ENCODE results near the gene CTDSP1.

CTDSP1 gene

DNA sequence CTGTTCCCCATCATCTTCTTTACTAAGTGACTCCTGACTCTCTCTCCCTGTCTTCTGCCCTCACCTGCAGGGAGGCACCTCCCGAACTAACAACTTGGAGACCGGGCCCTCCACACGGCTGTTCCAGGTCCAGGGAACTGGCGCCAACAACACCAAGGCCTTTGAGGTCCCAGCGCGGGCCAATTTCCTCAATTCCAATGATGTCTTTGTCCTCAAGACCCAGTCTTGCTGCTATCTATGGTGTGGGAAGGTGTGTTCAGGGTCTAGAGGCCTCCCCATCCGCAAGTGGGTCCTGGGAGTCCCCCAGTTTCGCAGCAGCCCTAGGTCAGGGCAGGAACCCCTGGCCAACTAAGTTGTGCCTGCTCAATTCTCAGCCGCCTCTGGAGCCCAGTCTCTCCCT is 34.8 kb downstream of the CTDSP1 start:
- Histone ChIP-seq H3K4me2 (ENCODE audit: low read length) (no peak overlapping the region), H3K4me1 (ENCODE audit: control insufficient read depth, insufficient read depth, low read length) (no peaks in the 10 kb centered on the region), H3K27me3 (ENCODE audit: control insufficient read depth, insufficient read depth, low read length) (peaks cover 25% of the 10 kb centered on the region), H3K36me3 (ENCODE audit: insufficient read depth, low read length) (no peaks in the 10 kb centered on the region), H3K9me3 (replicated peaks; ENCODE audit: low read length) (no peaks in the 10 kb centered on the region), H3K9ac (ENCODE audit: low read depth, low read length) (no peak overlapping the region), H3K4me3 (ENCODE audit: low read length) (no peak overlapping the region)

GRCh38 chr2:218435003-218435982 is 35.6 kb downstream of the CTDSP1 start:
- no peak overlapping the region for H3K4me2 ChIP-seq (ENCODE audit: low read length)
- H3K9ac ChIP-seq (ENCODE audit: low read depth, low read length): no peak overlapping the region
- H3K4me1 ChIP-seq (ENCODE audit: control insufficient read depth, insufficient read depth, low read length): no peaks in the 10 kb centered on the region
- H3K27me3 ChIP-seq (ENCODE audit: control insufficient read depth, insufficient read depth, low read length): peaks cover 21% of the 10 kb centered on the region
- no peaks in the 10 kb centered on the region for H3K9me3 ChIP-seq (replicated peaks; ENCODE audit: low read length)
- no peaks in the 10 kb centered on the region for H3K36me3 ChIP-seq (ENCODE audit: insufficient read depth, low read length)
- no peak overlapping the region for H3K4me3 ChIP-seq (ENCODE audit: low read length)

- Histone ChIP-seq H3K36me3 (ENCODE audit: insufficient read depth, low read length) (no peaks in the 10 kb centered on the region), H3K9me3 (replicated peaks; ENCODE audit: low read length) (no peaks in the 10 kb centered on the region), H3K27me3 (ENCODE audit: control insufficient read depth, insufficient read depth, low read length) (peaks cover 12% of the 10 kb centered on the region), H3K9ac (ENCODE audit: low read depth, low read length) (no peak overlapping the region), H3K4me3 (ENCODE audit: low read length) (no peak overlapping the region), H3K4me2 (ENCODE audit: low read length) (no peak overlapping the region), H3K4me1 (ENCODE audit: control insufficient read depth, insufficient read depth, low read length) (no peaks in the 10 kb centered on the region)
These were observed 37.3 kb downstream of the CTDSP1 start for GRCh38 chr2:218436992-218437391.

DNA sequence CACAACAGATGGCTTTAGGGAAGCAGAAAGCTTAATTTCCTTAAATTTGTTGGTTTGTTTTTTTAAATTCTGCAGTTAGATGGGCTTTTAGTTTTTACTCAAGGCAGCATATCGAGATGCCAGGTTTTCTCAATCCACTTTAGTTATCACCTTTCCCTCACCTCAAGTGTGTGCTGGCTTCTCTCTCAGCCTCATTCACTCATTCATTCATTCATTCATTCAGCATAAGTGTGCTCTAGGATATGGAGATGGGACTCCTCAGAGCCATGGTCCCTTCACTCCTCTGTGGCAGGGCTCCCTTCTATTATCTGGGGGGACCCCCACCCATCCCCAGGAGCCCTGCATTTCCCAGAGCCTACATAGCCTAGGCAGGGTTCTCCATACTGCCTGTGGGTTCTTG is 38.3 kb downstream of the CTDSP1 start:
- Histone ChIP-seq H3K27me3 (ENCODE audit: control insufficient read depth, insufficient read depth, low read length) (peaks cover 4% of the 10 kb centered on the region), H3K4me1 (ENCODE audit: control insufficient read depth, insufficient read depth, low read length) (no peaks in the 10 kb centered on the region), H3K36me3 (ENCODE audit: insufficient read depth, low read length) (no peaks in the 10 kb centered on the region), H3K4me2 (ENCODE audit: low read length) (no peak overlapping the region), H3K9me3 (replicated peaks; ENCODE audit: low read length) (no peaks in the 10 kb centered on the region), H3K4me3 (ENCODE audit: low read length) (no peak overlapping the region), H3K9ac (ENCODE audit: low read depth, low read length) (no peak overlapping the region)

DNA sequence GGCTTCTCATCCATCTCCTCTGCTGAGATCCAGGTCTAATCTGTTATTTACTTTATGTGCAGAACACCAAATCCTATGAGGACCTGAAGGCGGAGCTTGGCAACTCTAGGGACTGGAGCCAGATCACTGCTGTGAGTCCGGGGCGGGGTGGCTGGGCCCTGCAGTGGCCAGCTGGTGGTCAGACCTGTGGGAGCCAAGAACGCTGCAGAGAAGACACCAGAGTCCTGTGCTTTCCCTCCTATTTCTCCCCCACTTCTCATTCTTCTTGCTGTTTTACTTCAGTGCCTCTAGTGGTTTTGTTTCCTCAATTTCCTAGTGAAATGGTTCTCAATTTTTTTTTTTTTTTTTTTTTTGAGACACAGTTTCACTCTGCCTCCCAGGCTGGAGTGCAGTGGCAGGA is 38.9 kb downstream of the CTDSP1 start:
- Histone ChIP-seq H3K4me1 (ENCODE audit: control insufficient read depth, insufficient read depth, low read length) (no peaks in the 10 kb centered on the region), H3K9ac (ENCODE audit: low read depth, low read length) (no peak overlapping the region), H3K36me3 (ENCODE audit: insufficient read depth, low read length) (no peaks in the 10 kb centered on the region), H3K27me3 (ENCODE audit: control insufficient read depth, insufficient read depth, low read length) (peaks cover 4% of the 10 kb centered on the region), H3K9me3 (replicated peaks; ENCODE audit: low read length) (no peaks in the 10 kb centered on the region), H3K4me2 (ENCODE audit: low read length) (no peak overlapping the region), H3K4me3 (ENCODE audit: low read length) (no peak overlapping the region)

DNA sequence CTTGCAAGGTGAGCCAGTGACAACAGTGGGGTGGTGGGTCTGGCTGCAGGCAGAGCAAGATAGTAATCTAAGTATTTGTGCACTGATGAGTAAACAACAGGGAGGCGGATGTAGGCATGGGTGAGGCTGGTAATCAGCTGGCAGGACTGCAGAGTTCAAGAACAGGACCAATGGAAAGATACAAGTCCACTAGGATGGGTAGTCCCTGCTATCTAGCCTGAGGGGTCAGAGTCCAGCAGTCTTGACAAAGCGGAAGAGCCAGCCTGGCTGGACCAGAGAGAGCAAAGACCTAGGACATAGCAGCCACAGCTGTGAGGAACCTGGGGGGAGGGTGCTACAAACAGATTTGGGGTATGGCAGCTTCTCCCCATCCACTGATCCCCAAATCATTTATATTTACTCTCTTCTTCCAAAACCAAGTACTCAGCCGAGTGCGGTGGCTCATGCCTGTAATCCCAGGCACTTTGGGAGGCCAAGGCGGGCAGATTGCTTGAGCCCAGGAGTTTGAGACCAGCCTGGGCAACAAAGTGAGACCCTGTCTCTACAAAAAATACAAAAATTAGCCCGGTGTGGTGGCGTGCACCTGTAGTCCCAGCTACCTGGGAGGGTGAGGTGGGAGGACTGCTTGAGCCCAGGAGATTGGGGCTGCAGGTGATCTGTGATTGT is 45.2 kb downstream of the CTDSP1 start:
- Histone ChIP-seq H3K36me3 (ENCODE audit: insufficient read depth, low read length) (peaks cover 8% of the 10 kb centered on the region), H3K9ac (ENCODE audit: low read depth, low read length) (no peak overlapping the region), H3K4me2 (ENCODE audit: low read length) (no peak overlapping the region)

DNA sequence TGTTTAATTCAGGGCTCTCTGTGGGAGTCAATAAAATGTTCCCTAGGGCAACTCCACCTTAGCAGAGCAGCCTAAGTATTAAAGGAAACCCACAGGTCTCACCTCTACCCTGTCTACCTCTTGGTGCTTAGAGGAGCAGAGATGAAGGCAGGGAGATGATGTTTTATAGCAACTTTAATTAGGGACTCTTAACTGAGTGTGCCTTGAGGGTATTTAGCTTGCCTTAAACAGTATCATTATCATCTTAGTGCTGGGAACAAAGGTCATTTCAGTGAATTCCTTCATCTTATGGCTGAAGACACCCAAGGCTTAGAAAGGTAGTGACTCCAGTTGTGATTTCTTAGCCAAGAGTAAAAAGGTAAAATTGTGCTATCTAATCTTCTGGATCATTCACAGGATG is 45.9 kb downstream of the CTDSP1 start:
- H3K4me3 ChIP-seq (ENCODE audit: low read length): no peak overlapping the region
- H3K4me2 ChIP-seq (ENCODE audit: low read length): no peak overlapping the region
- H3K36me3 ChIP-seq (ENCODE audit: insufficient read depth, low read length): peaks cover 9% of the 10 kb centered on the region
- no peaks in the 10 kb centered on the region for H3K27me3 ChIP-seq (ENCODE audit: control insufficient read depth, insufficient read depth, low read length)
- H3K4me1 ChIP-seq (ENCODE audit: control insufficient read depth, insufficient read depth, low read length): peaks cover 6% of the 10 kb centered on the region
- H3K9ac ChIP-seq (ENCODE audit: low read depth, low read length): no peak overlapping the region
- no peaks in the 10 kb centered on the region for H3K9me3 ChIP-seq (replicated peaks; ENCODE audit: low read length)

More for the DNA sequence above, 45.2 kb downstream of the CTDSP1 start:
- Histone ChIP-seq H3K4me3 (ENCODE audit: low read length) (no peak overlapping the region), H3K9me3 (replicated peaks; ENCODE audit: low read length) (no peaks in the 10 kb centered on the region), H3K27me3 (ENCODE audit: control insufficient read depth, insufficient read depth, low read length) (no peaks in the 10 kb centered on the region), H3K4me1 (ENCODE audit: control insufficient read depth, insufficient read depth, low read length) (peaks cover 6% of the 10 kb centered on the region)

DNA sequence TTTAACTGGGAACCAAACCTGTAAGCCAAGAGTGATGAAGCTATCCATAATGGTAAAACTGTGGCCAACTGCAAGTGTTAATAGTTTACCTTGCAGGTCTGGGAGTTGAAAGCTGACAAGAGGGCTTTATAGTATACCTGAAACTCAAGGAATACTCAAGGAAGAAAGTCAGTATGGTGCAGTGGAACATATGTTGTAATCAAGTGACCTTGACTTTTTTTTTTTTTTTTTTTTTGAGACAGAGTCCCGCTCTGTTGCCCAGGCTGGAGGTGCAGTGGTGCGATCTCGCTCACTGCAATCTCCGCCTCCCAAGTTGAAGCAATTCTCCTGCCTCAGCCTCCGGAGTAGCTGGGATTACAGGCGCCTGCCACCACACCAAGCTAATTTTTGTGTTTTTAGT is 46.9 kb downstream of the CTDSP1 start:
- Histone ChIP-seq H3K9me3 (replicated peaks; ENCODE audit: low read length) (no peaks in the 10 kb centered on the region), H3K27me3 (ENCODE audit: control insufficient read depth, insufficient read depth, low read length) (no peaks in the 10 kb centered on the region), H3K4me2 (ENCODE audit: low read length) (no peak overlapping the region), H3K4me1 (ENCODE audit: control insufficient read depth, insufficient read depth, low read length) (peaks cover 6% of the 10 kb centered on the region), H3K9ac (ENCODE audit: low read depth, low read length) (no peak overlapping the region), H3K36me3 (ENCODE audit: insufficient read depth, low read length) (peaks cover 9% of the 10 kb centered on the region), H3K4me3 (ENCODE audit: low read length) (no peak overlapping the region)

DNA sequence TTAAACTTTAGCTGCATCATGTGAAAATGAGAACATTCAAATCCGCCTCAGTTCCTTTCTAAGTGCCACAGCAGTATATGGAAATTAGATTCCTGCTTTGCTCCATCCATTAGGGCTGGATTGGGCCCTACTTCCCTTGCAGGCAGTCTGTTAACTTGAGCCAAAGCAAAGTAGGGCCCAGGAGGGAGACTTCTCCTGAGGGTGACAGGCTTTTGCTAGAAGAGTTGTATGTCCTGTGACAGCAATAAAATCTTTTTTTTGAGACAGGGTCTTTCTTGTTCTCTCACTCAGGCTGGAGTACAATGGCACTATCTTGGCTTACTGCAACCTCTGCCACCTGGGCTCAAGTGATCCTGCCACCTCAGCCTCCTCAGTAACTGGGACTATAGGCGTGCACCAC is 47.4 kb downstream of the CTDSP1 start:
- Histone ChIP-seq H3K27me3 (ENCODE audit: control insufficient read depth, insufficient read depth, low read length) (no peaks in the 10 kb centered on the region), H3K9me3 (replicated peaks; ENCODE audit: low read length) (no peaks in the 10 kb centered on the region), H3K4me1 (ENCODE audit: control insufficient read depth, insufficient read depth, low read length) (peaks cover 6% of the 10 kb centered on the region), H3K36me3 (ENCODE audit: insufficient read depth, low read length) (peaks cover 9% of the 10 kb centered on the region), H3K4me3 (ENCODE audit: low read length) (no peak overlapping the region), H3K4me2 (ENCODE audit: low read length) (no peak overlapping the region), H3K9ac (ENCODE audit: low read depth, low read length) (no peak overlapping the region)

GRCh38 chr2:218448934-218449333 is 49.3 kb downstream of the CTDSP1 start:
- Histone ChIP-seq H3K9me3 (replicated peaks; ENCODE audit: low read length) (no peaks in the 10 kb centered on the region), H3K36me3 (ENCODE audit: insufficient read depth, low read length) (peaks cover 14% of the 10 kb centered on the region), H3K4me2 (ENCODE audit: low read length) (no peak overlapping the region), H3K4me1 (ENCODE audit: control insufficient read depth, insufficient read depth, low read length) (peaks cover 6% of the 10 kb centered on the region), H3K27me3 (ENCODE audit: control insufficient read depth, insufficient read depth, low read length) (no peaks in the 10 kb centered on the region), H3K4me3 (ENCODE audit: low read length) (no peak overlapping the region), H3K9ac (ENCODE audit: low read depth, low read length) (no peak overlapping the region)

GRCh38 chr2:218452079-218452478 is 52.4 kb downstream of the CTDSP1 start:
- Histone ChIP-seq H3K36me3 (ENCODE audit: insufficient read depth, low read length) (peaks cover 25% of the 10 kb centered on the region), H3K4me2 (ENCODE audit: low read length) (no peak overlapping the region), H3K4me1 (ENCODE audit: control insufficient read depth, insufficient read depth, low read length) (peaks cover 6% of the 10 kb centered on the region), H3K9ac (ENCODE audit: low read depth, low read length) (no peak overlapping the region), H3K4me3 (ENCODE audit: low read length) (no peak overlapping the region), H3K27me3 (ENCODE audit: control insufficient read depth, insufficient read depth, low read length) (no peaks in the 10 kb centered on the region), H3K9me3 (replicated peaks; ENCODE audit: low read length) (no peaks in the 10 kb centered on the region)

Measured in skeletal muscle satellite cell (primary cell).